ENCODE data around the gene TRIB2. TPM values are rescaled to one million over a fixed set of nuclear protein-coding genes. Genes with fewer than 3 reads are reported as not detected.
A peak's percentile ranks its signal among the peaks of the same experiment; 100 is the strongest.

The TRIB2 gene
- total RNA-seq, 5 donors from 2014 or later (not counting 1 experiment from before 2014, with no cell fraction given), result 111 to 131 (median 121) TPM

GRCh38 chr2:12720754-12721378, 4.1 kb downstream of the TRIB2 start:
- Histone ChIP-seq H3K4me1 (ENCODE audit: control insufficient read depth in 1 of 2, extremely low read depth in 1 of 2, insufficient read depth in 2 of 2, low read length in 2 of 2) (peaks cover 36 to 47% of the 10 kb centered on the region in 2 experiments), H3K27ac (ENCODE audit: low read length) (peak overlapping the region; percentile 9), H3K4me3 (ENCODE audit: control insufficient read depth in 1 of 2, extremely low read depth in 1 of 2, low read length in 1 of 2) (peak overlapping the region; percentile 95 to 99), H3K36me3 (ENCODE audit: control insufficient read depth in 2 of 2, extremely low read depth in 1 of 2, insufficient read depth in 1 of 2, low read length in 1 of 2) (peaks cover 16 to 31% of the 10 kb centered on the region in 2 donors), H3K9me3 (no peaks in the 10 kb centered on the region), H3K27me3 (replicated peaks in 1 of 2; ENCODE audit: control insufficient read depth in 2 of 2, extremely low read depth in 1 of 2, insufficient read depth in 2 of 2, low read length in 1 of 2) (no peaks in the 10 kb centered on the region)
- Mint-ChIP-seq H3K27ac (peak overlapping the region; percentile 60 to 98), H3K9me3 (no peaks in the 10 kb centered on the region), H3K4me1 (peaks cover 71 to 83% (median 72%) of the 10 kb centered on the region in 3 donors), H3K36me3 (peaks cover 29% of the 10 kb centered on the region), H3K4me3 (peak overlapping the region; percentile 93 to 99 (median 98)), H3K27me3 (no peaks in the 10 kb centered on the region)
- ChIA-PET CTCF (interaction anchor here (0.6 to 1.8 kb wide), 5 partner anchors 8 to 1908 kb away, joined by 3 to 4 read pairs (median 3); partner anchors contain the start of gene PDIA6 (in 1 of the 2)), POLR2A (interaction anchor here (0.5 to 0.6 kb wide), 2 partner anchors 196 to 892 kb away, joined by 3 to 7 read pairs; no protein-coding TSS in a partner anchor)
- DNase-seq (no peak), ATAC-seq (replicated peaks in 1 of 4) (no peak)
- WGBS (ENCODE audit: insufficient coverage), result no CpG with 5 or more reads among the region's 2 CpGs

GRCh38 chr2:12721566-12722446, 5.1 kb downstream of the TRIB2 start:
- ATAC-seq (replicated peaks in 1 of 4) (no peak), DNase-seq (no peak)
- no peaks in the 10 kb centered on the region for H3K27me3 ChIP-seq (replicated peaks in 1 of 2; ENCODE audit: control insufficient read depth in 2 of 2, extremely low read depth in 1 of 2, insufficient read depth in 2 of 2, low read length in 1 of 2)
- H3K4me1 ChIP-seq (ENCODE audit: control insufficient read depth in 1 of 2, extremely low read depth in 1 of 2, insufficient read depth in 2 of 2, low read length in 2 of 2), result peaks cover 41 to 54% of the 10 kb centered on the region in 2 experiments
- ChIA-PET CTCF (interaction anchor here (0.6 to 1.8 kb wide), 4 partner anchors 7 to 858 kb away, joined by 3 to 4 read pairs (median 4); no protein-coding TSS in a partner anchor), POLR2A (interaction anchor here in 1 of 2 donors (0.6 kb wide), 1 partner anchor 66 kb away, joined by 5 read pairs; no protein-coding TSS in a partner anchor)
- H3K27ac ChIP-seq (ENCODE audit: low read length), result no peak overlapping the region
- H3K4me1 Mint-ChIP-seq, result peaks cover 78 to 87% (median 78%) of the 10 kb centered on the region in 3 donors
- H3K9me3 Mint-ChIP-seq, result no peaks in the 10 kb centered on the region
- H3K27me3 Mint-ChIP-seq, result no peaks in the 10 kb centered on the region
- peak overlapping the region; percentile 93 to 99 (median 98) for H3K4me3 Mint-ChIP-seq
- H3K9me3 ChIP-seq, result no peaks in the 10 kb centered on the region
- H3K36me3 Mint-ChIP-seq, result peaks cover 29% of the 10 kb centered on the region
- 60% methylated on average over 5 of the region's 14 CpGs for WGBS (ENCODE audit: insufficient coverage)
- peak overlapping the region; percentile 35 to 95 for H3K4me3 ChIP-seq (ENCODE audit: control insufficient read depth in 1 of 2, extremely low read depth in 1 of 2, low read length in 1 of 2)
- peak overlapping the region; percentile 60 to 98 for H3K27ac Mint-ChIP-seq
- H3K36me3 ChIP-seq (ENCODE audit: control insufficient read depth in 2 of 2, extremely low read depth in 1 of 2, insufficient read depth in 1 of 2, low read length in 1 of 2), result peaks cover 20 to 40% of the 10 kb centered on the region in 2 donors

DNA sequence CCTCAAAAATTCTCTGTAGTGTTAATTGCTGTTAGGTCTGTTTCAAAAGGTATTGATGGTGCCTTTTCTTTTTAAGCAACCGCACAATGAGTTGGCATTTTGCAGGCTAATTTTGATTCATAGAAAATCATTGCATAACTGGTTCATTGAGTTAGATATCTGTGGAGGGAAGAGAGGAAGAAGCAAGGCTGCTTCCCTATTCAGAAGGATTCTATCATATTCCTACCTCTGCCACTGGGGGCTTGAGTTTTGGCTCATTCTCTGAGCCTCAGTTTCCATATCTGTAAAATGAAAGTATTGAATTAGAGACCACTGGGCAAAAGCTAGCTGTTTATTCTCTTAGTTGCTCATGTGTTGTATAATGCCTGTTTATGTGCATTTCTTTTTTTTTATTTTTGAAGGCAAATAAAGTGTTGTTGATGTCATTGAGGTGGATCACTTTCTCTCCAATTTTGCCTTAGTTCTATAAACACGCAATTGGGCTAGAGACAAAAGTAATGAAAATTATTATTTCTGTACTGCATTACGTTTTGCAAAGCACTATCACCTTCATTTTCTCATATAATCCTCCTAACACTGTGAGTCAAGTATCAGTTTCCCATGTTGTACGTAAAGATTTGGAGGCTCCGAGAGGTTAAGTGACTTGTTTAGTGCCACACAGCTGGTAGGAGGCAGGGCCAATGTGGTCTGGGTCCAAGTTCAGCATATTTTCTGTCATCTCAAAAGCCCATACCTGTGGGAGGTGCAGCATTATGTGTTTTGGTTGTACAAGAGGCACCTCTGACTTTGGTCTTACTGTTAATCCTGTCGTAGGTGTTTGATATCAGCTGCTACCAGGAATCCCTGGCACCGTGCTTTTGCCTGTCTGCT, 5.9 kb downstream of the TRIB2 start:
- Histone ChIP-seq H3K4me1 (ENCODE audit: control insufficient read depth in 1 of 2, extremely low read depth in 1 of 2, insufficient read depth in 2 of 2, low read length in 2 of 2) (peaks cover 48 to 62% of the 10 kb centered on the region in 2 experiments), H3K9me3 (no peaks in the 10 kb centered on the region), H3K27ac (ENCODE audit: low read length) (no peak overlapping the region), H3K4me3 (ENCODE audit: control insufficient read depth in 1 of 2, extremely low read depth in 1 of 2, low read length in 1 of 2) (peak overlapping the region in 1 of 2 donors; percentile 35), H3K27me3 (replicated peaks in 1 of 2; ENCODE audit: control insufficient read depth in 2 of 2, extremely low read depth in 1 of 2, insufficient read depth in 2 of 2, low read length in 1 of 2) (no peaks in the 10 kb centered on the region), H3K36me3 (ENCODE audit: control insufficient read depth in 2 of 2, extremely low read depth in 1 of 2, insufficient read depth in 1 of 2, low read length in 1 of 2) (peaks cover 20 to 41% of the 10 kb centered on the region in 2 donors)
- H3K9me3 Mint-ChIP-seq, result no peaks in the 10 kb centered on the region
- ChIA-PET CTCF (no interaction called here), POLR2A (no interaction called here)
- H3K4me3 Mint-ChIP-seq, result peak overlapping the region; percentile 93 to 99 (median 98)
- DNase-seq (no peak), ATAC-seq (replicated peaks in 1 of 4) (no peak)
- no peaks in the 10 kb centered on the region for H3K27me3 Mint-ChIP-seq
- peak overlapping the region; percentile 60 to 98 for H3K27ac Mint-ChIP-seq
- peaks cover 87 to 95% (median 87%) of the 10 kb centered on the region in 3 donors for H3K4me1 Mint-ChIP-seq
- 80% methylated on average over 1 of the region's 7 CpGs for WGBS (ENCODE audit: insufficient coverage)
- H3K36me3 Mint-ChIP-seq, result peaks cover 29% of the 10 kb centered on the region

DNA sequence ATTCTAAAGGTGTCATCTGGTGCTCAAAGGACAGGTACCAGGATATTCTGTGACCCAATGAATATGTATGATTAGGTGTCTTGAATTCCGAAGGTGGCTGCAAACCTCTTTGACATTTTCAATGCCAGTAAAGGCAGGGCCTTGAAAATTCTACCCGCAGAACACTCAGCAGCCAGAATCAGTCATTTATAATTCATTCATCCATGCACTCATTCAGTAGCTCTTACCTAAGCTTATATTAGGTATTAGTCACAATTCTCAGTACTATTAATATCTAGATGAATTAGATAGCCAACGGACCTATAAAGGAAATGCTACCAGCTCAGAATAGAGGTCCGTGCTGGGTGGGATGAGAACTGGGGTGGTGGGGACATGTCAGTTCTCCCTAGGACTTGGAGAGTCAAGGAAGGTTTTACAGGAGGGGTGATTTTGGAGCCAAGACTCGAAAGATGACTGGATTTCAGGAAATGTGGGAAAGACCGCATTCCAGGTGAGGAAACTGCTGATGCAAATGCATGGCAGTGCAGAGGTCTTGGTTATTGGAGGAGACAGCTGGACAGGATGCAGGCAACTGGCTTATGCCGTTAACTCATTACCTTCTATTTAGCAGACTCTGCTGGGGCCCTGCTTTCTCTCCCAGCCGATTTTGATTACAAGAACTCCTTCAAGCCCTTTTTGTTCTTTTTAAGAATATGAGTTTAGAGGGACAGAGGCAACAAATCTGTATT, 7.2 kb downstream of the TRIB2 start:
- no peak for DNase-seq
- peaks cover 98 to 99% (median 99%) of the 10 kb centered on the region in 3 donors for H3K4me1 Mint-ChIP-seq
- no peak overlapping the region for H3K27ac ChIP-seq (ENCODE audit: low read length)
- ATAC-seq (replicated peaks in 1 of 4), result no peak
- H3K36me3 Mint-ChIP-seq, result peaks cover 34% of the 10 kb centered on the region
- CTCF ChIA-PET, result no interaction called here
- POLR2A ChIA-PET, result interaction anchor here in 1 of 2 donors (0.6 kb wide), 1 partner anchor 223 kb away, joined by 10 read pairs; no protein-coding TSS in a partner anchor
- H3K4me3 Mint-ChIP-seq, result peak overlapping the region; percentile 6 to 99 (median 21)
- peak overlapping the region; percentile 60 to 88 for H3K27ac Mint-ChIP-seq
- no peak overlapping the region for H3K4me3 ChIP-seq (ENCODE audit: control insufficient read depth in 1 of 2, extremely low read depth in 1 of 2, low read length in 1 of 2)
- H3K9me3 Mint-ChIP-seq, result no peaks in the 10 kb centered on the region
- H3K36me3 ChIP-seq (ENCODE audit: control insufficient read depth in 2 of 2, extremely low read depth in 1 of 2, insufficient read depth in 1 of 2, low read length in 1 of 2), result peaks cover 20 to 41% of the 10 kb centered on the region in 2 donors
- no peaks in the 10 kb centered on the region for H3K9me3 ChIP-seq
- H3K4me1 ChIP-seq (ENCODE audit: control insufficient read depth in 1 of 2, extremely low read depth in 1 of 2, insufficient read depth in 2 of 2, low read length in 2 of 2), result peaks cover 58 to 74% of the 10 kb centered on the region in 2 experiments
- WGBS (ENCODE audit: insufficient coverage), result 80% methylated on average over 3 of the region's 8 CpGs
- no peaks in the 10 kb centered on the region for H3K27me3 Mint-ChIP-seq
- H3K27me3 ChIP-seq (replicated peaks in 1 of 2; ENCODE audit: control insufficient read depth in 2 of 2, extremely low read depth in 1 of 2, insufficient read depth in 2 of 2, low read length in 1 of 2), result no peaks in the 10 kb centered on the region

- no peaks in the 10 kb centered on the region for H3K9me3 Mint-ChIP-seq
- POLR2A ChIA-PET, result interaction anchor here in 1 of 2 donors (0.6 kb wide), 1 partner anchor 317 kb away, joined by 3 read pairs; no protein-coding TSS in a partner anchor
- H3K4me1 Mint-ChIP-seq, result peaks cover 93 to 100% (median 100%) of the 10 kb centered on the region in 3 donors
- Histone ChIP-seq H3K36me3 (ENCODE audit: control insufficient read depth in 2 of 2, extremely low read depth in 1 of 2, insufficient read depth in 1 of 2, low read length in 1 of 2) (peaks cover 20 to 55% of the 10 kb centered on the region in 2 donors), H3K27ac (ENCODE audit: low read length) (no peak overlapping the region), H3K9me3 (no peaks in the 10 kb centered on the region), H3K4me3 (ENCODE audit: control insufficient read depth in 1 of 2, extremely low read depth in 1 of 2, low read length in 1 of 2) (no peak overlapping the region), H3K27me3 (replicated peaks in 1 of 2; ENCODE audit: control insufficient read depth in 2 of 2, extremely low read depth in 1 of 2, insufficient read depth in 2 of 2, low read length in 1 of 2) (no peaks in the 10 kb centered on the region), H3K4me1 (ENCODE audit: control insufficient read depth in 1 of 2, extremely low read depth in 1 of 2, insufficient read depth in 2 of 2, low read length in 2 of 2) (peaks cover 56 to 71% of the 10 kb centered on the region in 2 experiments)
- H3K27me3 Mint-ChIP-seq, result no peaks in the 10 kb centered on the region
- CTCF ChIA-PET, result interaction anchor here (0.7 to 1.6 kb wide), 3 partner anchors 8 to 1932 kb away, joined by 3 read pairs; no protein-coding TSS in a partner anchor
- peaks cover 44% of the 10 kb centered on the region for H3K36me3 Mint-ChIP-seq
- ATAC-seq (replicated peaks in 1 of 4) (no peak), DNase-seq (no peak)
- H3K27ac Mint-ChIP-seq, result peak overlapping the region; percentile 88 to 94
- WGBS (ENCODE audit: insufficient coverage), result 86% methylated on average over 7 of the region's 12 CpGs
- H3K4me3 Mint-ChIP-seq, result peak overlapping the region in 2 of 3 donors; percentile 18 to 75
Measured at GRCh38 chr2:12725233-12726187, 8.8 kb downstream of the TRIB2 start.

All from T-cell (primary cell).